ENCODE measurements around the gene CYLC1.

DNA sequence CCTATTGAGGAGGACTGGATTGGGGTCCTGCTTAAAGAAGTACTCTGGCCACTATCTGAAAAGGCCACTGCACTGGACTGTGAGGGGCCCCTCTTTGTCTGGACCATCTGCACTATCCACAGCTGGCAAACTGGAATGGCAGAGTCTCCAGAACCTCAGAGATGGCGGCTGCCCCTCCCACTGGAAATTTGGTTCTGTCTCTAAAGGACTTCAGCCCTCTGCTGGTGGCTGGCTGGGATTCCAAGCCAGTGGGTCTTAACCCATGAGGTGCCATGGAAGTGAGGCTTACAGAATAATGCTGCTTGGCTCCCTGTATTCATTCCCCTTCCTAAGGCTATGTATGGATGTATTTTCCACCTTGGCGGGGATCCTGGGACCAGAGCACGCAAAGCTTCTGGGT is 41.6 kb upstream of the CYLC1 start:
- TF ChIP-seq, protein P1, sequence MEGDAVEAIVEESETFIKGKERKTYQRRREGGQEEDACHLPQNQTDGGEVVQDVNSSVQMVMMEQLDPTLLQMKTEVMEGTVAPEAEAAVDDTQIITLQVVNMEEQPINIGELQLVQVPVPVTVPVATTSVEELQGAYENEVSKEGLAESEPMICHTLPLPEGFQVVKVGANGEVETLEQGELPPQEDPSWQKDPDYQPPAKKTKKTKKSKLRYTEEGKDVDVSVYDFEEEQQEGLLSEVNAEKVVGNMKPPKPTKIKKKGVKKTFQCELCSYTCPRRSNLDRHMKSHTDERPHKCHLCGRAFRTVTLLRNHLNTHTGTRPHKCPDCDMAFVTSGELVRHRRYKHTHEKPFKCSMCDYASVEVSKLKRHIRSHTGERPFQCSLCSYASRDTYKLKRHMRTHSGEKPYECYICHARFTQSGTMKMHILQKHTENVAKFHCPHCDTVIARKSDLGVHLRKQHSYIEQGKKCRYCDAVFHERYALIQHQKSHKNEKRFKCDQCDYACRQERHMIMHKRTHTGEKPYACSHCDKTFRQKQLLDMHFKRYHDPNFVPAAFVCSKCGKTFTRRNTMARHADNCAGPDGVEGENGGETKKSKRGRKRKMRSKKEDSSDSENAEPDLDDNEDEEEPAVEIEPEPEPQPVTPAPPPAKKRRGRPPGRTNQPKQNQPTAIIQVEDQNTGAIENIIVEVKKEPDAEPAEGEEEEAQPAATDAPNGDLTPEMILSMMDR (IDR thresholded peaks at IDR 0.05), result no peak
- TF ChIP-seq EZH2phosphoT487 (IDR thresholded peaks at IDR 0.05), result no peak

All from neural progenitor cell (in vitro differentiated cells).